HG03378 (cell line): ENCODE data around the gene MYL3.

Source experiments
- ATAC-seq: cut with Tn5 transposase; IDR thresholded peaks from one replicate; pipeline ENCODE4 v1.9.1; 2021; ENCODE audit warnings: mild to moderate bottlenecking, moderate library complexity; ENCODE audit not compliant: unreplicated experiment

MYL3 gene

GRCh38 chr3:46883830-46884185 is 20.6 kb upstream of the MYL3 start:
- ATAC-seq, result no peak

DNA sequence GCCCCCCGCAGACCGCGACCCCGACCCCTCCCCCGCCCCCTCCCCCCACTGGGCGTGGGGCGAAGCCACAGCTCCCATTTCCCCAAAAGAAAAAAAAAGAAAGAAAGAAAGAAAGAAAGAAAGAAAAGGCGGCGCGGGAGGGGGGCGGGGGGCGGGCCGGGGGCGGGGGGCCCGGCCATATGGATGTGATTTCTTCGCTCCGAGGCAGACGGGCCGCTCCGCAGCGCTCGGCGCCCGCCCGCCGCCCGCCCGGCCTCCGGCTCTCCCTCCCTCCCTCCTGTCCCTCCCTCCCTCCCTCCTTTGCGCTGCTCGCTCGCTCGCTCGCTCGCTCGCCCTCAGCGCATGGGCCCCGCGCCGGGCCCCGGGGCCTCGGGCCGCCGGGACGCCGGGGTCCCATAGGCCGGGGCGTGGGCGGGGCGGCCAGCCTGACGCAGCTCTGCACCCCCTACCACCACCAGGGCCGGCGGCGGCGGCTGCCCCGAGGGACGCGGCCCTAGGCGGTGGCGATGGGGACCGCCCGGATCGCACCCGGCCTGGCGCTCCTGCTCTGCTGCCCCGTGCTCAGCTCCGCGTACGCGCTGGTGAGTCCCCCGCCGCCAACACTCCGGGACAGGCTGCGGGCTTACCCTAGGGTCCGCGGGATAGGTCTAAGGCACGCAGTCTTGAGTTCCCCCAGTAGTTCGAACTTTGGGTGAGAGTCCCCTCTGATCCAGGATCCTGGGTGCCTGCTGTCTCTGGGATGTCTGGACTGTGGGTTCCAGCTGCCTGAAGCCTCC is 20.0 kb upstream of the MYL3 start:
- ATAC-seq, result no peak

DNA sequence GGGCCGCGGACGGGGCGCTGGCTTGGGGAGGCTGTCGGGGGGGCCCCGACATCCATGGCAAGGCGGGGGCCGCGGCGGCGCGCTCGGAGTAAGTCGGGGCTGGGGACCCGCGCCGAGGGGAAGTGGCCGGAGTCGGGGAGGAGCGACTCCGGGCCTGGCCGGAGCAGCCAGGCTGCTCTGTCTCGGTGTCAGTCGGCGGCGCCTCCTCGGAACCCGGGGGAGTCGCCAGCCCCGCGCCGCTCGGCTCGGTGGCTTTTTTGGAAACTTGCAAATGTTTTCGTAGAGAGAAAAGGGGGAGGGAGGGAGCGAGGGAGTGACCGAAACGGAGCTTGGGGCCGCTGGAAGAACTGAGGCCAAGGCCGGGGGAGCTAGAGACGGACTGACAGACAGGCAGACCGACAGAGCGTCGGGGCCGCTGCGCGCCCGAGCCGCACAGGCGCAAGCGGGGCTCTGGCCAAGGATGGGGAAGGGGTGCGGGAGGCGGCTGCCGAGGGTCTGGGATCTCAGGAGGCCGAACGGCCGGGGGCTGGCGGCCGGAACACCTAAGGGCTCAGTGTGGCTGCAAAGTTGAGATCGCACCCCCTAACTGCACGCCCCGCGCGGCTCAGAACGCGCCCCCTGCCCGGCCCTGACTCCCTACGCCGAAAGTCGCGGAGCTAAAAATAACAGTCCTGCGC is 19.3 kb upstream of the MYL3 start:
- no peak for ATAC-seq

DNA sequence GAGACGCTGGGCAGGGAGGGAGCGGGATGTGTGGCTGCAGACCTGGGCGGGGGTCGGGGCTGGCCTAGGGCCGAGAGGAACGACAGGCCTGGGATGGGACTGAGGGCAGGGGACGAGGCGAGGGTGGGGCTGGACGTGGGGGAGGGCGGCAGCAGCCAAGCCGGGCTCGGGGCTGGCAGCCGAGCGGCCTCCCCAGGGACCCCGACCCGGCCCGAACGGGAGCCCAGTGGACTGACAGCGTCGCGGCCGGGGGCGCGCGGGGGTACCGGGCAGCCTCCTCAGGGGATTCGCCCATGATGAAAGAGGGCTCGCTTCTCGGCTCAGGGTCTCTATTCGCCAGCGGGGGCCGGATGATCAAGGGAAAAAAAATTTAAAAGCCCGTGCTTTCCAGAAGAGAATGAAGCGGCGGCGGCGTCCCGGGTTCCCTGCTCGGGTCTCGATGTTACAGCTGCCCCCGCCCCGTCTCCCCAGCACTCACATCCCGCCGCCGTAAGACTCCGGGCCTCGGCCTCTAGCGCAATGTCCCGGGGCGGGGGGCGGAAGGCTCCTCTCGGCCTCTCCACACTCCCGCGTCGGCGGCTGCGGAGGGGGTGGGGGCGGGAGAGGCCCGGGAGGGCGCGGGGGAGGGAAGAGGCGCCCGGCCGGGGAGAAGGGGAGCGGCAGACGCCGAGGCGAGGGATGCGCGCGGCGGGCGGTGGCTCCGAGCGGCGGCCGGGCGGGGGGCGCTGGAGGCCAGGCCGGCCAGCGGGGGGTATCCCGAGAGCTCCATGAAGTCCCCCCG is 18.5 kb upstream of the MYL3 start:
- ATAC-seq, result no peak

- ATAC-seq, result no peak
Measured at GRCh38 chr3:46880884-46881595, 17.8 kb upstream of the MYL3 start.

- ATAC-seq, result no peak
Measured at GRCh38 chr3:46878781-46879436, 15.7 kb upstream of the MYL3 start.

- ATAC-seq, result no peak
Measured at GRCh38 chr3:46877406-46878125, 14.3 kb upstream of the MYL3 start, which contains the start of gene PTH1R. TSS of gene PTH1R (plus strand) at chr3:46877721. CDS start at chr3:46883560, 5,839 bp downstream.

- ATAC-seq, result no peak
Measured at GRCh38 chr3:46876313-46877300, 13.4 kb upstream of the MYL3 start.

GRCh38 chr3:46875560-46875959 is 12.3 kb upstream of the MYL3 start:
- ATAC-seq, result no peak

GRCh38 chr3:46874430-46874829 is 11.2 kb upstream of the MYL3 start:
- ATAC-seq, result no peak

GRCh38 chr3:46873521-46873920 is 10.3 kb upstream of the MYL3 start:
- no peak for ATAC-seq

DNA sequence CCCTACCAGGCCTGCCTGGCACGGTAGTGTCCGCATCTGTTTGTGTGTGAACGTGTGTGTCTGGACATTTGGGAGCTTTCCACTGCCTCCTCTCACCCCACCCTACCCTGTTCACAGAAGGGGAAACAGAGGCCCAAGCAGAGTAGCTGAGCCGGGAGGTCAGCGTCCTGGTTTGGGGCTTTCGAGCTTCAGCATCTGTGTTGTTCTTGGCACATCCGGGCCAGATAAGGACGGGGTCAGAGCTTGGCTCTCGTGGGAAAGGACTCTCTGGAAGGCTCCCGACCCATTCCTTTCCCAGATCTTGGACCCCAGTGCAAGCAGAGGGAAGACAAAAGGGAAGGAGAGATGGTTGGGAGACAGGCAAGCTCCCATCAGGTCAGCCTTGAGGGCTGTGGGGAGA is 8.0 kb upstream of the MYL3 start:
- no peak for ATAC-seq

DNA sequence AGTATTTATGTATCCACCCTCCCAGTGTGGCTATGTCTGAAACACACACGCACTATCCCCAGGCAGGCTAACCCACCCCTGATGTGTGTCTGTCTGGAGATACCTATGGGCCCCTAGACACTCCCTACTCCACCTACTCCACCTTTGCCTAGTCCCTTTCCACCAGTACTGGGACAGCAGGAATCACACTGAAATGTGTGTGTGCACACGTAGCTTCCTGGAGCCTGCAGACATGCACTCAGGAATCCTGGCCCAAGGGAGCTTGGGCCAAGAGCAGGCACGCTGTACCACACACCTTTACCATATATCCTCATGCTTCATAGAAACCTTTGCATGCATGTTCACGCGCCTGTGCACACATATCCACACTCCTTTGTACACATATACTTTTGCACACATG is 7.4 kb upstream of the MYL3 start:
- ATAC-seq, result no peak

- ATAC-seq, result no peak
Measured at GRCh38 chr3:46869440-46869839, 6.2 kb upstream of the MYL3 start.

GRCh38 chr3:46868948-46869347 is 5.7 kb upstream of the MYL3 start:
- ATAC-seq, result no peak

- ATAC-seq, result no peak
Measured at GRCh38 chr3:46868287-46868686, 5.0 kb upstream of the MYL3 start.

GRCh38 chr3:46867550-46867898 is 4.3 kb upstream of the MYL3 start:
- no peak for ATAC-seq

- ATAC-seq, result no peak
Measured at GRCh38 chr3:46866720-46867549, 3.7 kb upstream of the MYL3 start.
